ENCODE results near the gene NCOR2.

Gene NCOR2

DNA sequence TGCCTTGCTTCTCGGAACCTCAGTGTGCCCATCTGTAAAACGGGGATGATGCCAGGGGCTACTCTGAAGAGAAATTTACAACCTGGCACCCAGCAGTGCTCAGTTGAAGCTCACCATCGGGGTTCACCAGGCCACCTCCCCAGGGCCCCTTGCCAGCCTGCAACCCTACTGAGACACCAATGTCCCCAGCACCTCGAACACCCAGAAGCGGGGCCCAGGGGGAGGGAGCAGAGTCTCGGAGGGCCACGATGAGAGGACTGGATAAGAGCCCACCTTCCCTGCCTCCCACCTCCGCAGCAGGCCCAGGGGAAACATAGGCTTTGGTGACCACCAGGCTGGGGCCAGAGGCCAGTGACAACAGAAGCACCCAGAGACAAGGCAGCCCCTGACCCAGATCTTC, 22.4 kb downstream of the NCOR2 start:
- no peaks in the 10 kb centered on the region for H3K36me3 ChIP-seq
- no peak for TF ChIP-seq CTCF (IDR thresholded peaks at IDR 0.05)
- peaks cover 14% of the 10 kb centered on the region in 2 experiments for H3K4me1 ChIP-seq (ENCODE audit: control insufficient read depth in 1 of 2, insufficient read depth in 1 of 2, low read depth in 1 of 2, low read length in 1 of 2)
- peaks cover 6% of the 10 kb centered on the region for H3K27me3 ChIP-seq
- no peak overlapping the region for H3K4me3 ChIP-seq (ENCODE audit: low read depth in 1 of 2, low read length in 1 of 2)
- H3K27ac ChIP-seq: no peak overlapping the region
- H3K9me3 ChIP-seq: no peaks in the 10 kb centered on the region

DNA sequence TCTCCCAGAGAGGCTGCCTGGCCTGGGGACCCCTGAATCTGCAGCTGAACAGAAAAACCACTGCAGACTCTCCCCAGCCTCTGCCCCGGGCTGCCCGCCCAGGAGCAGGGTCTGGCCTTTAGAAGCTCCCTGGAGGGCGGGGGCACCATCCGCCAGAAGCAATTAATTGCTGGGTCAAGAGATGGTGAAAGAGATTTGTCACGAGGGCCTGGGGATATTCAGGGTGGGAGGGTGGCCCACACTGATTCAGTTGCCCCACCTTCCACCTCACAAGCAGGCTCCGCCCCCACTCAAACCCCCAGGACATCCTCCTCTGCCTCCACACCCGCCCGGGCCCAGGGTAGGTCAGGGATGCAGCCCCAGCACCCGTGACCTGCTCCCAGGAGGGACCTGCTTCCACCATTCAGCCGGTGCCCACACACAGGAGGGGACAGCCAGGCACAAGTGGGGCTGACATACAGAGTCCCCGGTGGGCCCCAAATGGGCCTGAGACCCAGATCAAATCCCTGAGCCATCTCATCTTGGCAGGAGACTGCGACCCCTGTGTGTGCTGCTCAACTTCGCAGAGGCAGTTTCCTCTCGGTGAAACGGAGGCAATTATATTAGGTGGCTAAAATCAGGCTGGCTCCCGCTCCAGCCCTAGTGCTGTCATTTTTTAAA, 23.0 kb downstream of the NCOR2 start:
- no peak overlapping the region for H3K27ac ChIP-seq
- H3K36me3 ChIP-seq: no peaks in the 10 kb centered on the region
- TF ChIP-seq CTCF (IDR thresholded peaks at IDR 0.05): no peak
- H3K27me3 ChIP-seq: peaks cover 6% of the 10 kb centered on the region
- no peak overlapping the region for H3K4me3 ChIP-seq (ENCODE audit: low read depth in 1 of 2, low read length in 1 of 2)
- peaks cover 8 to 10% of the 10 kb centered on the region in 2 experiments for H3K4me1 ChIP-seq (ENCODE audit: control insufficient read depth in 1 of 2, insufficient read depth in 1 of 2, low read depth in 1 of 2, low read length in 1 of 2)
- no peaks in the 10 kb centered on the region for H3K9me3 ChIP-seq

- no peak for TF ChIP-seq CTCF (IDR thresholded peaks at IDR 0.05)
- no peaks in the 10 kb centered on the region for H3K9me3 ChIP-seq
- no peak overlapping the region for H3K27ac ChIP-seq
- peaks cover 6% of the 10 kb centered on the region for H3K27me3 ChIP-seq
- H3K4me1 ChIP-seq (ENCODE audit: control insufficient read depth in 1 of 2, insufficient read depth in 1 of 2, low read depth in 1 of 2, low read length in 1 of 2): peaks cover 10 to 12% of the 10 kb centered on the region in 2 experiments
- no peak overlapping the region for H3K4me3 ChIP-seq (ENCODE audit: low read depth in 1 of 2, low read length in 1 of 2)
- no peaks in the 10 kb centered on the region for H3K36me3 ChIP-seq
Measured at GRCh38 chr12:124543590-124544310, 23.7 kb downstream of the NCOR2 start.

DNA sequence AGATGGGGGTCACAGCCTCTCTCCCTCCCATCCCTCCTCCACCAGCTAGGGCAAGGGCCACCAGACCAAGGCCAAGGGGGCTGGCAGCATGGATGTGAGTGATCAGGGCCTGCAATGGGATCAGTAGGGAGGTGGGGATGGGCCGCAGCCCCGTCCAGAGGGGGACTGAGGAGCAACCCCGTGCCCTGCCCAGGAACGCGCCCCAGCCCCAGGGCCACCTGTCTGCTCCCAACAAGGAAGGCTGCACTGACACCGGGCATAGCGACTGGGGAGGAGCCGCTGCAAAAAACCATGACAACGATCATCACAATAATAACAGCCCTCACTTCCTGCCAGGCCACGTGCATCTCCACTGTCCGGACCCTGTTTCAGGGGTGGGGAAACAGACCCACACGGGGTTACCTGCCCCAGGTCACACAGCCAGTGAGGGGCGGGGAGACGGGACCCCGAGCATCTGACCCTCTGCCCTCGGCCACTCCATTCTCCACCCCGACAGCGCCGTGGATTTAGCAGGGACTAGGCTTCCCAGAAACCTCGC, 24.3 kb downstream of the NCOR2 start:
- Histone ChIP-seq H3K27me3 (peaks cover 6% of the 10 kb centered on the region), H3K4me3 (ENCODE audit: low read depth in 1 of 2, low read length in 1 of 2) (no peak overlapping the region), H3K27ac (no peak overlapping the region), H3K4me1 (ENCODE audit: control insufficient read depth in 1 of 2, insufficient read depth in 1 of 2, low read depth in 1 of 2, low read length in 1 of 2) (peaks cover 16 to 19% of the 10 kb centered on the region in 2 experiments), H3K9me3 (no peaks in the 10 kb centered on the region), H3K36me3 (no peaks in the 10 kb centered on the region)
- TF ChIP-seq CTCF (IDR thresholded peaks at IDR 0.05): no peak

GRCh38 chr12:124542021-124542949, 25.1 kb downstream of the NCOR2 start:
- Histone ChIP-seq H3K4me3 (ENCODE audit: low read depth in 1 of 2, low read length in 1 of 2) (no peak overlapping the region), H3K36me3 (no peaks in the 10 kb centered on the region), H3K4me1 (ENCODE audit: control insufficient read depth in 1 of 2, insufficient read depth in 1 of 2, low read depth in 1 of 2, low read length in 1 of 2) (peaks cover 16 to 19% of the 10 kb centered on the region in 2 experiments), H3K27me3 (peaks cover 6% of the 10 kb centered on the region), H3K9me3 (no peaks in the 10 kb centered on the region), H3K27ac (no peak overlapping the region)
- TF ChIP-seq CTCF (IDR thresholded peaks at IDR 0.05): no peak

Measured in neutrophil (primary cell).